ENCODE data around the gene ACAP1.
"Not testable (repeated sequence)": the region's sequence is repeated elsewhere in the genome, so short reads cannot be mapped to it uniquely, and the experiment has no call there.

The ACAP1 gene

GRCh38 chr17:7355573-7355972 lies 19.2 kb downstream of the ACAP1 start:
- no peak for DNase-seq

GRCh38 chr17:7356072-7356549 lies 19.8 kb downstream of the ACAP1 start:
- DNase-seq: peak; percentile 92

GRCh38 chr17:7356756-7357155 lies 20.4 kb downstream of the ACAP1 start:
- DNase-seq: no peak

GRCh38 chr17:7357381-7357780 lies 21.1 kb downstream of the ACAP1 start:
- DNase-seq: no peak

GRCh38 chr17:7361906-7362305 lies 25.6 kb downstream of the ACAP1 start:
- DNase-seq: no peak

GRCh38 chr17:7363311-7363710 lies 27.0 kb downstream of the ACAP1 start:
- no peak for DNase-seq

- not testable (repeated sequence) for DNase-seq
Measured at GRCh38 chr17:7365963-7366362, 29.6 kb downstream of the ACAP1 start.

GRCh38 chr17:7367083-7367482 lies 30.8 kb downstream of the ACAP1 start:
- no peak for DNase-seq

- no peak for DNase-seq
Measured at GRCh38 chr17:7367918-7368598, 31.7 kb downstream of the ACAP1 start.

- DNase-seq: not testable (repeated sequence)
Measured at GRCh38 chr17:7368599-7368994, 32.3 kb downstream of the ACAP1 start.

- no peak for DNase-seq
Measured at GRCh38 chr17:7369825-7370224, 33.5 kb downstream of the ACAP1 start.

GRCh38 chr17:7370853-7371252 lies 34.5 kb downstream of the ACAP1 start:
- DNase-seq: no peak

- DNase-seq: no peak
Measured at GRCh38 chr17:7374353-7374752, 38.0 kb downstream of the ACAP1 start.

GRCh38 chr17:7379134-7379533 lies 42.8 kb downstream of the ACAP1 start:
- DNase-seq: no peak

- no peak for DNase-seq
Measured at GRCh38 chr17:7380321-7380720, 44.0 kb downstream of the ACAP1 start.

- DNase-seq: no peak
Measured at GRCh38 chr17:7380855-7381683, 44.7 kb downstream of the ACAP1 start, which contains the start of gene TNK1. Gene TNK1 (plus strand): TSS chr17:7381089. CDS start chr17:7382927, 1,838 bp downstream.

GRCh38 chr17:7382901-7383300 lies 46.6 kb downstream of the ACAP1 start:
- DNase-seq: no peak

- no peak for DNase-seq
Measured at GRCh38 chr17:7383371-7383741, 47.0 kb downstream of the ACAP1 start.

- DNase-seq: peak; percentile 87
Measured at GRCh38 chr17:7383742-7384488, 47.6 kb downstream of the ACAP1 start.

GRCh38 chr17:7384489-7385081 lies 48.3 kb downstream of the ACAP1 start:
- DNase-seq: no peak

- DNase-seq: no peak
Measured at GRCh38 chr17:7388856-7389255, 52.5 kb downstream of the ACAP1 start.

- no peak for DNase-seq
Measured at GRCh38 chr17:7389924-7390910, 53.9 kb downstream of the ACAP1 start.

Measured in CD4-positive, alpha-beta T cell treated with Interleukin-17A for 4 hours (primary cell).